Neutrophil (primary cell): ENCODE results near the gene QKI.

Source experiments
- H3K27ac ChIP-seq: fragments of 200-600 bp; sonication (generic); 2 replicates; pipeline ENCODE4 v1.5.1; 2016; ENCODE audit warnings: mild to moderate bottlenecking, moderate library complexity
- H3K27me3 ChIP-seq: fragments of 200-600 bp; sonication (generic); 2 replicates; pipeline ENCODE4 v1.6.0; 2016; ENCODE audit warnings: mild to moderate bottlenecking
- H3K36me3 ChIP-seq: fragments of 200-600 bp; sonication (generic); 2 replicates; pipeline ENCODE4 v1.5.1; 2017
- H3K4me1 ChIP-seq, 2 experiments: fragments of 200-600 bp in 1 of 2; sonication (generic) in 1 of 2; 1 replicate in 1 of 2; 2 replicates in 1 of 2; pipeline versions ENCODE4 v1.5.1 to v1.6.1; 2013 to 2016; ENCODE audit warnings: low read depth in 1 of 2, low read length in 1 of 2, mild to moderate bottlenecking in 1 of 2, moderate library complexity in 1 of 2; ENCODE audit not compliant: control insufficient read depth in 1 of 2, insufficient read depth in 1 of 2
- H3K4me3 ChIP-seq, 2 experiments: fragments of 200-600 bp in 1 of 2; sonication (generic) in 1 of 2; 1 replicate in 1 of 2; 2 replicates in 1 of 2; pipeline ENCODE4 v1.5.1; 2013 to 2016; ENCODE audit warnings: low read depth in 1 of 2, low read length in 1 of 2, mild to moderate bottlenecking in 1 of 2, moderate library complexity in 1 of 2
- H3K9me3 ChIP-seq: fragments of 200-600 bp; sonication (generic); 2 replicates; pipeline ENCODE4 v1.5.1; 2016
- TF ChIP-seq, protein P1 (sequence below): fragments of 200-600 bp; sonication (generic); IDR thresholded peaks from 2 replicates; pipeline ENCODE4 v1.5.1; 2016; ENCODE audit warnings: antibody characterized with exemption

The QKI gene

DNA sequence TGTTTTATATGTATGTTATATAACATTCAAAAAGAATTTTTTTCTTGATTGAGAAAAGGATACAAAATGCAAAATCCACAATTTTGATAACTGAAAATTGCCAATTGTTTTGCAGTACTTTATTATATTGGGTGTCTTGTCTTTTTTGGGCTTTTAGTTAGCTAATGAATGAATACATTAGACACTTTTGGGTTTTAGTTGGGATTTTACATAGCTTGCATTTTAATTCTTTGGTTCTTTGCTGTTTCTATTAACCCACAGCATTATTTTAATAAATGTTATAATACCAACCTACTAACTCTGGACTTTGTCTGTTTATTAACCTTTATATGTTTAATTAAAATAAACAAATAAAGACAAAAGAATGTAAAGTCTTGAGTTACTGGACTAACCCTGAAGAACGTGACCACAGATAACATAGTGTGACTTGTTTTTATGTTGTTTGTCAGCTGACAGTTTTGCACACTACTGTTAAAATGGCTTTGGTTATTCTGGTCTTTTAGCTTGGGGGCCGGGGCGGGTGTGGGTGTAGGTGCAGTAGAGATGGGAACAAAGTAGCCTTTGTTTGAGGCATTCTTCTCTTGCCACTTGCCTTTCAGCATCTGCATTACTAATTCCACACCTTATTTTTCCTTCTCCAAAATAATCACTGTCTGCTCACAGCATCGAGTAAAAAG, 159.1 kb downstream of the QKI start:
- no peak overlapping the region for H3K4me3 ChIP-seq
- H3K27ac ChIP-seq: no peak overlapping the region
- TF ChIP-seq, protein P1, sequence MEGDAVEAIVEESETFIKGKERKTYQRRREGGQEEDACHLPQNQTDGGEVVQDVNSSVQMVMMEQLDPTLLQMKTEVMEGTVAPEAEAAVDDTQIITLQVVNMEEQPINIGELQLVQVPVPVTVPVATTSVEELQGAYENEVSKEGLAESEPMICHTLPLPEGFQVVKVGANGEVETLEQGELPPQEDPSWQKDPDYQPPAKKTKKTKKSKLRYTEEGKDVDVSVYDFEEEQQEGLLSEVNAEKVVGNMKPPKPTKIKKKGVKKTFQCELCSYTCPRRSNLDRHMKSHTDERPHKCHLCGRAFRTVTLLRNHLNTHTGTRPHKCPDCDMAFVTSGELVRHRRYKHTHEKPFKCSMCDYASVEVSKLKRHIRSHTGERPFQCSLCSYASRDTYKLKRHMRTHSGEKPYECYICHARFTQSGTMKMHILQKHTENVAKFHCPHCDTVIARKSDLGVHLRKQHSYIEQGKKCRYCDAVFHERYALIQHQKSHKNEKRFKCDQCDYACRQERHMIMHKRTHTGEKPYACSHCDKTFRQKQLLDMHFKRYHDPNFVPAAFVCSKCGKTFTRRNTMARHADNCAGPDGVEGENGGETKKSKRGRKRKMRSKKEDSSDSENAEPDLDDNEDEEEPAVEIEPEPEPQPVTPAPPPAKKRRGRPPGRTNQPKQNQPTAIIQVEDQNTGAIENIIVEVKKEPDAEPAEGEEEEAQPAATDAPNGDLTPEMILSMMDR: no peak

DNA sequence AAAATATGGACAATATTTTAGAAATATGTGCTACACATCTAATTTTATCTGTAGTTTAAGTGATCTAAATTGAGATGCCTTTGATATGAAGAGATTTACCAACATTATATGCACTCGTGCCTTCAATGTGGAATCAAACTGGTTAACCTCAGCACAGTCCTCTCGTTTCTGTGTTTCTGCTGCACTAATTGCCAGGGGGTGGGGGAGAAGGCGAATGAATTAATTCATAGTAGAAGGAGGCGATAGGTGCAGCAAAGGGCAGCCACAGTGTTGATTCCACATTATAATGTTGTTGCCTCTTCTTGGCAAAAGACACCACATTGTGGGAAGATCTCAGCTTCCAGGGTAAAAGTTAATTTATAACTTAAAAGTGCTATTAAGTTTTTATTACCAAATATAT, 161.6 kb downstream of the QKI start:
- Histone ChIP-seq H3K36me3 (peaks cover 44% of the 10 kb centered on the region), H3K9me3 (no peaks in the 10 kb centered on the region), H3K4me3 (no peak overlapping the region), H3K27ac (no peak overlapping the region), H3K4me1 (no peaks in the 10 kb centered on the region), H3K27me3 (no peaks in the 10 kb centered on the region)
- TF ChIP-seq, protein P1: no peak

More for the DNA sequence above, 159.1 kb downstream of the QKI start:
- Histone ChIP-seq H3K27me3 (no peaks in the 10 kb centered on the region), H3K9me3 (no peaks in the 10 kb centered on the region), H3K4me1 (no peaks in the 10 kb centered on the region), H3K36me3 (peaks cover 50% of the 10 kb centered on the region)

DNA sequence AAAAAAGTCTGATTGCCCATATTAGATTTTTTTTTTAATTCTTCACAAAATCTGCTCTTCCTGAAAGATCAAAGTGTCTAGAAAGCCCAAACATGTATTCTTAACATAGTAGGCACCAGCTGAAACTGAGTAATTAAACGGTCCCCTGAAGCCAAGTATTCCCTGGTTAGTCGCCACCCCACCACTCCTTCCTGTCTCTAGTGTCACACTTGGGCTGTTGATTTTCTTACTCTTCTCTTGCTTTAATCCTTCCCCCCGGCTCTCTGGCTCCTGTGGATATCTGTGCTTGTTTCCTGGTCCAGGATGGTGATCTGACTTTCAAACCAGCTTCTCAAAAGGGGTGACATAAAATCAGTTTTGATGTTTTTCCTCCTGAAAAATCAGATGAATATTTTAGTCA, 162.9 kb downstream of the QKI start:
- no peaks in the 10 kb centered on the region for H3K27me3 ChIP-seq
- peaks cover 31% of the 10 kb centered on the region for H3K36me3 ChIP-seq
- H3K27ac ChIP-seq: no peak overlapping the region
- no peaks in the 10 kb centered on the region for H3K9me3 ChIP-seq
- TF ChIP-seq, protein P1: no peak
- no peaks in the 10 kb centered on the region for H3K4me1 ChIP-seq
- no peak overlapping the region for H3K4me3 ChIP-seq

DNA sequence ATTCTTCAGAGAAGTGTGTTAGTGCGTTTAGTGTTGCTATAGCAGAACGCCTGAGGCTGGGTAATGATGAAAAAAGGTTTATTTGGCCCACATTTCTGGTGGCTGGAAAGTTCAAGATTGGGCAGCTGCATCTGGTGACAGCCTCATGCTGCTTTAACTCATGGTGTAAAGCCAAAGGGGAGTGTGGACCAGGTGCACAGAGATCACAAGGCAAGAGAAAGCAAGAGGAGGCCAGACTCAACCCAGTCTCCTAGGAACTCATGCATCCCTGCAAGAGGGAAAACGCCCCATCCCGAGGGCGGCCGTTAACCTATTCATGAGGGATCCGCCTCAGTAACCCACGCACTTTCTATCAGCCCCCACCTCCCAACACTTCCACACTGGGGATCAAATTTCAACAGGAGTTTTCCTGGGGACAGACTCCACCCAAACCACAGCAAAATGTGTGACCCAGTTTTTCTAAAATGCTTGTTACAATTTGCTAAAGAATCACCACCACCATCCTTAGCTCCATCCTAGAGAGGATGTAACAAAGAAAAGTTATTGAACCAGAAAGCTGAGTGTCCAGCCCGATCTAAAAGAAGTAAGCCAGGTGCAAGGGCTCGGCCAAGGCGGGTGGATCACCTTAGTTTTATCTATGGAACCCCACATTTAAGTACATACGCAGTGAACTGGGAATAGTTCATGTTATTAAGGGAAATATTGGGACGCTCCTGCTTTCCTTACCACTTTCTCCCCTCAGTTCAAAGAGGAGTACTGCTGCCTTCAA, 164.8 kb downstream of the QKI start:
- Histone ChIP-seq H3K9me3 (no peaks in the 10 kb centered on the region), H3K27me3 (no peaks in the 10 kb centered on the region), H3K27ac (no peak overlapping the region), H3K4me1 (no peaks in the 10 kb centered on the region), H3K36me3 (peaks cover 19% of the 10 kb centered on the region), H3K4me3 (no peak overlapping the region)
- TF ChIP-seq, protein P1: no peak

DNA sequence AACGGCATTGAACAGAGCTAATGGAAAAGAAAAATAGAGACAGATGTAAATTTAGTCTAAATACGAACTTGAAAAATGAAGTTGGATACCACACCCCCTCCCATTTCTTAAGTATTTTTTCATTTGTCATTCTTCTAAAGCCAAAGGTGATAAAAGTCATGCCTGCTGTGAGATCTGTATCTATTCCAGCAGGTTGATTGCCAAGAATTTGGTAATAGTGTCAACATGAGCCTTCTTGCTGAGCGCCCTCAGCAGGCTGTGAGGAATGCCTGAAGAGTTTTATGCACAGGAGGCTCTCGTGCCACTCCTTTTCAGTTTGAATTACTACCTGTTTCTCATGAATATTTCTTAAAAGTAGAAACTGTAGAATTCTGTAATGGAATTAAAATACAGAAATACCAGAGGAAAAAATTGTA, 165.4 kb downstream of the QKI start:
- no peak overlapping the region for H3K27ac ChIP-seq
- H3K27me3 ChIP-seq: no peaks in the 10 kb centered on the region
- H3K36me3 ChIP-seq: peaks cover 13% of the 10 kb centered on the region
- no peaks in the 10 kb centered on the region for H3K4me1 ChIP-seq
- TF ChIP-seq, protein P1: no peak
- no peak overlapping the region for H3K4me3 ChIP-seq
- H3K9me3 ChIP-seq: no peaks in the 10 kb centered on the region
